HepG2 (cell line): Measurements from ENCODE around the gene DGKG. TPM values are rescaled to one million over a fixed set of nuclear protein-coding genes. Genes with fewer than 3 reads are reported as not detected.
A peak's percentile ranks its signal among the peaks of the same experiment; 100 is the strongest.

ENCODE experiments used
- ARNT2 ChIP-seq: sonication (generic); formaldehyde crosslinking; IDR thresholded peaks from 2 replicates; pipeline ENCODE4 v1.8.0; 2022; ENCODE audit warnings: mild to moderate bottlenecking, low read depth, missing genetic modification reagents, moderate library complexity
- BHLHE40 ChIP-seq: IDR thresholded peaks from 2 replicates; pipeline ENCODE4 v1.6.1; 2011; ENCODE audit warnings: low read length, improper control_type of control experiment
- DR1 ChIP-seq: sonication (generic); formaldehyde crosslinking; IDR thresholded peaks from 2 replicates; pipeline ENCODE4 v1.8.0; 2021; ENCODE audit warnings: mild to moderate bottlenecking, missing genetic modification reagents, inconsistent platforms
- HDAC2 ChIP-seq: sonication (generic); formaldehyde crosslinking; IDR thresholded peaks from 2 replicates; pipeline ENCODE4 v1.4.0; 2020; ENCODE audit warnings: missing genetic modification reagents
- HIVEP1 ChIP-seq: sonication (generic); formaldehyde crosslinking; IDR thresholded peaks from 2 replicates; pipeline ENCODE4 v1.4.0; 2020; ENCODE audit warnings: mild to moderate bottlenecking, missing genetic modification reagents
- HNRNPUL1 ChIP-seq: fragments of 200-400 bp; formaldehyde crosslinking; IDR thresholded peaks from 2 replicates; pipeline ENCODE4 v1.6.1; 2017; ENCODE audit warnings: low read depth, mild to moderate bottlenecking, low read length, moderate library complexity
- HOXD1 ChIP-seq: sonication (generic); formaldehyde crosslinking; IDR thresholded peaks from 2 replicates; pipeline ENCODE4 v1.5.0; 2020; ENCODE audit warnings: missing genetic modification reagents
- MEIS2 ChIP-seq: sonication (generic); formaldehyde crosslinking; IDR thresholded peaks from 2 replicates; pipeline ENCODE4 v1.9.0; 2021; ENCODE audit warnings: mild to moderate bottlenecking, missing genetic modification reagents
- PHB2 ChIP-seq: fragments of 450-650 bp; IDR thresholded peaks from 2 replicates; pipeline ENCODE4 v1.6.1; 2018; ENCODE audit not compliant: partially characterized antibody
- SSRP1 ChIP-seq: IDR thresholded peaks from 2 replicates; pipeline ENCODE4 v1.6.1; 2016; ENCODE audit warnings: control low read depth
- ZNF101 ChIP-seq: sonication (generic); formaldehyde crosslinking; IDR thresholded peaks from 2 replicates; pipeline ENCODE4 v1.4.0; 2020; ENCODE audit warnings: mild to moderate bottlenecking, low read depth, missing genetic modification reagents, borderline replicate concordance
- ZNF274 ChIP-seq: sonication (generic); formaldehyde crosslinking; IDR thresholded peaks from 2 replicates; pipeline ENCODE4 v1.5.1; 2020; ENCODE audit warnings: mild to moderate bottlenecking, missing genetic modification reagents
- ZNF7 ChIP-seq: IDR thresholded peaks from 2 replicates; pipeline ENCODE4 v1.6.1; 2016; ENCODE audit warnings: missing biosample characterization, missing genetic modification reagents
- ZNF891 ChIP-seq: sonication (generic); formaldehyde crosslinking; IDR thresholded peaks from 2 replicates; pipeline ENCODE4 v1.5.0; 2020; ENCODE audit warnings: mild to moderate bottlenecking, missing genetic modification reagents
- ZSCAN21 ChIP-seq: sonication (generic); formaldehyde crosslinking; IDR thresholded peaks from 2 replicates; pipeline ENCODE4 v1.8.0; 2022; ENCODE audit warnings: mild to moderate bottlenecking, missing genetic modification reagents, moderate library complexity, borderline replicate concordance
- ZSCAN25 ChIP-seq: sonication (generic); formaldehyde crosslinking; IDR thresholded peaks from 2 replicates; pipeline ENCODE4 v1.8.0; 2022; ENCODE audit warnings: mild to moderate bottlenecking, missing genetic modification reagents
- polyA plus RNA-seq, 8 experiments: library from polyadenylated mRNA; depleted of rRNA in 3 of 8; stranded (reverse) in 7 of 8; unstranded in 1 of 8; fragments of >200 nt; fragmentation: Illumina TruSeq in 4 of 8; extraction: Trizol in 4 of 8; gene quantifications; 2 replicates each; pipeline versions ENCODE4 v1.2.1 to v1.2.3, GENCODE V29; 2011 to 2016; ENCODE audit warnings: low read depth in 4 of 8, missing spikeins in 1 of 8, mixed read lengths in 1 of 8; ENCODE audit not compliant: insufficient read depth in 1 of 8
- total RNA-seq, 5 experiments: library from RNA; depleted of rRNA; stranded (reverse); fragments of >200 nt; fragmentation: Illumina TruSeq; extraction: Trizol; gene quantifications; 2 replicates each; pipeline ENCODE4 v1.2.3, GENCODE V29; 2016; ENCODE audit warnings: low read depth in 1 of 5
- TF ChIP-seq, protein P1 (sequence below): sonication (generic); formaldehyde crosslinking; conservative IDR thresholded peaks from 2 replicates; pipeline ENCODE4 v1.8.1; 2023; ENCODE audit warnings: missing genetic modification reagents
- TF ChIP-seq, protein P2 (sequence below): IDR thresholded peaks from 2 replicates; pipeline ENCODE4 v1.6.1; 2016; ENCODE audit warnings: low read depth, borderline replicate concordance
- TF ChIP-seq, protein P3 (sequence below): sonication (generic); formaldehyde crosslinking; IDR thresholded peaks from 2 replicates; pipeline ENCODE4 v1.5.0; 2020; ENCODE audit warnings: mild to moderate bottlenecking, missing genetic modification reagents, moderate library complexity
- TF ChIP-seq, protein P4 (sequence below): sonication (generic); formaldehyde crosslinking; IDR thresholded peaks from 2 replicates; pipeline ENCODE4 v1.4.0; 2020; ENCODE audit warnings: missing genetic modification reagents, mild to moderate bottlenecking, borderline replicate concordance
- TF ChIP-seq, protein P5 (sequence below): sonication (generic); formaldehyde crosslinking; conservative IDR thresholded peaks from 2 replicates; pipeline ENCODE4 v1.8.0; 2022; ENCODE audit warnings: missing genetic modification reagents

The DGKG gene
- total and polyA plus RNA-seq, 2 of the 13 experiments (the other 11 are each of a cell fraction or from before 2014, with no cell fraction given), result 3.8 to 6.2 TPM

DNA sequence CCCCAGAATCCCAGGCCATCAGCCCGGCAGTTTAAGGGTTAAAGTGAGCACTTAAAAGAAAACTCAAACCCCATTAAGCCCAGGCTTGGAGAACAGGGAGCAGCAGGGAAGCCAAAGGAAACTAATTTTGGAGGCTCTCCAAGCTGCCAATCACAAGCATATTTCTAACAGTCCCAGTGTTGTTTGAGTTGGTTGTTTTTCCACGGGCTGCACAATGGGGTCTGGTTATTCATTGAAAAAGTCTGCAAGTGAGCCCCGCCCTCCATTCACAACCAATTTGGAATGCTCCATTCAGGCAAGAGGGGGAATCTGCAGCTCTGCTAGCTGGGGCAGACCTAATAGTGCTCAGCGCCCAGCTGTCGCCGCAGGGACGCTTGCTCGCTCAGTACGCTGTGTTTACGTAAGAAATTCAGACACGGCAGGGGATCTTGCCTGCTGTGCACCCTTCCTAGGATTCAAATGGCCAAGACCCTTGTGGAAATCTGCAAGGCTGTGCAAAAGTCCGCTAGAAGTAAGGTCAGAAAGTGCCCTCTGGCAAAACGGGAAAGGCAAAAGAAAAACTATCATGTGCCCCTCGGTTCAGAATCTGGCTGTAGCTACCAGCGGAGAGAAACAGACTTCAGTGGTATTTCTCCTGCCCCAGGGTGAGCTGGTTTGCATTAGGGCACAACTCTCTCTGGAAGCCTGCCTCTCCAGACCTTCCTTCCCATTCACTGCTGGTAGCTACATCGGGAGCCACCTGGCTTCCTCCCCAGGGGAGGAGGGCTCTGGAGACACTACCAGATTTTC, 264.2 kb downstream of the DGKG start (continued):
- TF ChIP-seq, protein P1, sequence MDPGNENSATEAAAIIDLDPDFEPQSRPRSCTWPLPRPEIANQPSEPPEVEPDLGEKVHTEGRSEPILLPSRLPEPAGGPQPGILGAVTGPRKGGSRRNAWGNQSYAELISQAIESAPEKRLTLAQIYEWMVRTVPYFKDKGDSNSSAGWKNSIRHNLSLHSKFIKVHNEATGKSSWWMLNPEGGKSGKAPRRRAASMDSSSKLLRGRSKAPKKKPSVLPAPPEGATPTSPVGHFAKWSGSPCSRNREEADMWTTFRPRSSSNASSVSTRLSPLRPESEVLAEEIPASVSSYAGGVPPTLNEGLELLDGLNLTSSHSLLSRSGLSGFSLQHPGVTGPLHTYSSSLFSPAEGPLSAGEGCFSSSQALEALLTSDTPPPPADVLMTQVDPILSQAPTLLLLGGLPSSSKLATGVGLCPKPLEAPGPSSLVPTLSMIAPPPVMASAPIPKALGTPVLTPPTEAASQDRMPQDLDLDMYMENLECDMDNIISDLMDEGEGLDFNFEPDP (CRISPR knock-in tag), result no peak
- TF ChIP-seq HDAC2 (CRISPR knock-in tag) (peak; percentile 67; the same call in 1 of the 2 replicates), HOXD1 (peak; percentile 88), ZSCAN25 (CRISPR knock-in tag) (0 out of 2 replicates have a peak, but pooled peaks have one; percentile 64), ZNF891 (CRISPR knock-in tag) (peak; percentile 88), HNRNPUL1 (no peak), ARNT2 (peak; percentile 76; the same call in 1 of the 2 replicates), PHB2 (no peak), ZNF7 (CRISPR knock-in tag) (no peak), ZSCAN21 (CRISPR knock-in tag) (peak; percentile 43; the same call in 1 of the 2 replicates), DR1 (no peak), HIVEP1 (CRISPR knock-in tag) (no peak), ZNF274 (CRISPR knock-in tag) (no peak), SSRP1 (peak; percentile 2; the same call in 1 of the 2 replicates), MEIS2 (CRISPR knock-in tag) (peak; percentile 100), BHLHE40 (peak; percentile 91), ZNF101 (CRISPR knock-in tag) (no peak)
- TF ChIP-seq, protein P2, sequence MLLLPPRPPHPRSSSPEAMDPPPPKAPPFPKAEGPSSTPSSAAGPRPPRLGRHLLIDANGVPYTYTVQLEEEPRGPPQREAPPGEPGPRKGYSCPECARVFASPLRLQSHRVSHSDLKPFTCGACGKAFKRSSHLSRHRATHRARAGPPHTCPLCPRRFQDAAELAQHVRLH (CRISPR knock-in tag), result peak; percentile 47; the same call in 1 of the 2 replicates
- TF ChIP-seq, protein P3, sequence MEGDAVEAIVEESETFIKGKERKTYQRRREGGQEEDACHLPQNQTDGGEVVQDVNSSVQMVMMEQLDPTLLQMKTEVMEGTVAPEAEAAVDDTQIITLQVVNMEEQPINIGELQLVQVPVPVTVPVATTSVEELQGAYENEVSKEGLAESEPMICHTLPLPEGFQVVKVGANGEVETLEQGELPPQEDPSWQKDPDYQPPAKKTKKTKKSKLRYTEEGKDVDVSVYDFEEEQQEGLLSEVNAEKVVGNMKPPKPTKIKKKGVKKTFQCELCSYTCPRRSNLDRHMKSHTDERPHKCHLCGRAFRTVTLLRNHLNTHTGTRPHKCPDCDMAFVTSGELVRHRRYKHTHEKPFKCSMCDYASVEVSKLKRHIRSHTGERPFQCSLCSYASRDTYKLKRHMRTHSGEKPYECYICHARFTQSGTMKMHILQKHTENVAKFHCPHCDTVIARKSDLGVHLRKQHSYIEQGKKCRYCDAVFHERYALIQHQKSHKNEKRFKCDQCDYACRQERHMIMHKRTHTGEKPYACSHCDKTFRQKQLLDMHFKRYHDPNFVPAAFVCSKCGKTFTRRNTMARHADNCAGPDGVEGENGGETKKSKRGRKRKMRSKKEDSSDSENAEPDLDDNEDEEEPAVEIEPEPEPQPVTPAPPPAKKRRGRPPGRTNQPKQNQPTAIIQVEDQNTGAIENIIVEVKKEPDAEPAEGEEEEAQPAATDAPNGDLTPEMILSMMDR, result no peak
- TF ChIP-seq, protein P4, sequence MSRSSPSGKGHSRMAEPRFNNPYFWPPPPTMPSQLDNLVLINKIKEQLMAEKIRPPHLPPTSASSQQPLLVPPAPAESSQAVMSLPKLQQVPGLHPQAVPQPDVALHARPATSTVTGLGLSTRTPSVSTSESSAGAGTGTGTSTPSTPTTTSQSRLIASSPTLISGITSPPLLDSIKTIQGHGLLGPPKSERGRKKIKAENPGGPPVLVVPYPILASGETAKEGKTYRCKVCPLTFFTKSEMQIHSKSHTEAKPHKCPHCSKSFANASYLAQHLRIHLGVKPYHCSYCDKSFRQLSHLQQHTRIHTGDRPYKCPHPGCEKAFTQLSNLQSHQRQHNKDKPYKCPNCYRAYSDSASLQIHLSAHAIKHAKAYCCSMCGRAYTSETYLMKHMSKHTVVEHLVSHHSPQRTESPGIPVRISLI (CRISPR knock-in tag), result peak; percentile 74; the same call in 1 of the 2 replicates
- TF ChIP-seq, protein P5, sequence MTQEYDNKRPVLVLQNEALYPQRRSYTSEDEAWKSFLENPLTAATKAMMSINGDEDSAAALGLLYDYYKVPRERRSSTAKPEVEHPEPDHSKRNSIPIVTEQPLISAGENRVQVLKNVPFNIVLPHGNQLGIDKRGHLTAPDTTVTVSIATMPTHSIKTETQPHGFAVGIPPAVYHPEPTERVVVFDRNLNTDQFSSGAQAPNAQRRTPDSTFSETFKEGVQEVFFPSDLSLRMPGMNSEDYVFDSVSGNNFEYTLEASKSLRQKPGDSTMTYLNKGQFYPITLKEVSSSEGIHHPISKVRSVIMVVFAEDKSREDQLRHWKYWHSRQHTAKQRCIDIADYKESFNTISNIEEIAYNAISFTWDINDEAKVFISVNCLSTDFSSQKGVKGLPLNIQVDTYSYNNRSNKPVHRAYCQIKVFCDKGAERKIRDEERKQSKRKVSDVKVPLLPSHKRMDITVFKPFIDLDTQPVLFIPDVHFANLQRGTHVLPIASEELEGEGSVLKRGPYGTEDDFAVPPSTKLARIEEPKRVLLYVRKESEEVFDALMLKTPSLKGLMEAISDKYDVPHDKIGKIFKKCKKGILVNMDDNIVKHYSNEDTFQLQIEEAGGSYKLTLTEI (CRISPR knock-in tag), result no peak
